HEK293 (cell line): ENCODE measurements around the gene SLC2A8.
A peak's percentile ranks its signal among the peaks of the same experiment; 100 is the strongest.

Experiments used
- CTCF ChIA-PET: fragments of 350-600 bp; formaldehyde crosslinking; extraction: SDS; loops from one replicate; lab custom pipeline; 2021; ENCODE audit warnings: antibody characterized with exemption; lab: Yijun Ruan, JAX
- POLR2A ChIA-PET: fragments of 300-600 bp; formaldehyde crosslinking; extraction: SDS; loops from one replicate; lab custom pipeline; 2020; ENCODE audit warnings: antibody characterized with exemption, inconsistent platforms; lab: Yijun Ruan, JAX
- H3K27ac ChIP-seq: fragments of 200-500 bp; sonication (Bioruptor generic); 2 replicates; pipeline ENCODE4 v1.5.1; 2014; ENCODE audit warnings: low read depth, low read length, control low read depth, inconsistent platforms; ENCODE audit errors: extremely low read depth
- H3K36me3 ChIP-seq, 2 experiments: fragments of 200-500 bp in 1 of 2; sonication (Bioruptor generic) in 1 of 2; 1 replicate in 1 of 2; 2 replicates in 1 of 2; pipeline ENCODE4 v1.5.1; 2014 to 2017; ENCODE audit warnings: inconsistent platforms in 2 of 2, low read length in 2 of 2; ENCODE audit not compliant: control insufficient read depth in 2 of 2, insufficient read depth in 1 of 2
- H3K4me1 ChIP-seq: fragments of 200-500 bp; sonication (Bioruptor generic); 2 replicates; pipeline ENCODE4 v1.5.1; 2014; ENCODE audit warnings: mild to moderate bottlenecking, low read length, inconsistent platforms; ENCODE audit not compliant: control insufficient read depth, insufficient read depth
- H3K4me3 ChIP-seq: 2 replicates; pipeline ENCODE4 v1.5.1; 2011; ENCODE audit warnings: low read depth, mild to moderate bottlenecking, control low read depth, low read length, moderate library complexity
- H3K9me3 ChIP-seq: fragments of 200-500 bp; sonication (Bioruptor generic); 2 replicates; pipeline ENCODE4 v1.5.1; 2014; ENCODE audit warnings: low read depth, low read length, inconsistent platforms; ENCODE audit not compliant: control insufficient read depth, insufficient read depth
- GLIS1 ChIP-seq: fragments of 450-650 bp; formaldehyde crosslinking; IDR thresholded peaks from 2 replicates; pipeline ENCODE4 v1.5.1; 2016; ENCODE audit warnings: missing biosample characterization, missing genetic modification characterization
- OVOL3 ChIP-seq: fragments of 450-650 bp; formaldehyde crosslinking; IDR thresholded peaks from 2 replicates; pipeline ENCODE4 v1.5.1; 2016; ENCODE audit warnings: missing biosample characterization, missing genetic modification characterization
- SP7 ChIP-seq: fragments of 450-650 bp; formaldehyde crosslinking; IDR thresholded peaks from 2 replicates; pipeline ENCODE4 v1.5.1; 2016; ENCODE audit warnings: missing biosample characterization, missing genetic modification characterization
- YY2 ChIP-seq: fragments of 450-650 bp; formaldehyde crosslinking; IDR thresholded peaks from 2 replicates; pipeline ENCODE4 v1.5.1; 2016; ENCODE audit warnings: missing biosample characterization, missing genetic modification characterization
- ZFP37 ChIP-seq: fragments of 450-650 bp; formaldehyde crosslinking; IDR thresholded peaks from 2 replicates; pipeline ENCODE4 v1.5.1; 2016; ENCODE audit warnings: missing biosample characterization, missing genetic modification characterization
- ZFP69B ChIP-seq: fragments of 450-650 bp; formaldehyde crosslinking; IDR thresholded peaks from 2 replicates; pipeline ENCODE4 v1.5.1; 2016; ENCODE audit warnings: missing biosample characterization, missing genetic modification characterization
- ZIC2 ChIP-seq: fragments of 450-650 bp; formaldehyde crosslinking; IDR thresholded peaks from 2 replicates; pipeline ENCODE4 v1.5.1; 2016; ENCODE audit warnings: missing biosample characterization, missing genetic modification characterization
- ZNF157 ChIP-seq: fragments of 450-650 bp; formaldehyde crosslinking; IDR thresholded peaks from 2 replicates; pipeline ENCODE4 v1.5.1; 2016; ENCODE audit warnings: missing biosample characterization, missing genetic modification characterization
- ZNF248 ChIP-seq: fragments of 450-650 bp; formaldehyde crosslinking; IDR thresholded peaks from 2 replicates; pipeline ENCODE4 v1.5.1; 2017; ENCODE audit warnings: missing biosample characterization, missing genetic modification characterization
- ZNF335 ChIP-seq: fragments of 450-650 bp; formaldehyde crosslinking; conservative IDR thresholded peaks from 2 replicates; pipeline ENCODE4 v1.5.1; 2016; ENCODE audit warnings: missing biosample characterization, missing genetic modification characterization
- ZNF404 ChIP-seq: fragments of 450-650 bp; formaldehyde crosslinking; IDR thresholded peaks from 2 replicates; pipeline ENCODE4 v1.5.1; 2017; ENCODE audit warnings: missing biosample characterization, missing genetic modification characterization
- ZNF426 ChIP-seq: fragments of 450-650 bp; formaldehyde crosslinking; IDR thresholded peaks from 2 replicates; pipeline ENCODE4 v1.5.1; 2017; ENCODE audit warnings: missing biosample characterization, missing genetic modification characterization, mild to moderate bottlenecking, inconsistent platforms, moderate library complexity
- ZNF654 ChIP-seq: fragments of 450-650 bp; formaldehyde crosslinking; IDR thresholded peaks from 2 replicates; pipeline ENCODE4 v1.5.1; 2016; ENCODE audit warnings: low read depth, missing biosample characterization, missing genetic modification characterization
- ZNF664 ChIP-seq: fragments of 450-650 bp; formaldehyde crosslinking; IDR thresholded peaks from 2 replicates; pipeline ENCODE4 v1.5.1; 2016; ENCODE audit warnings: missing biosample characterization, missing genetic modification characterization
- ZSCAN23 ChIP-seq: fragments of 450-650 bp; formaldehyde crosslinking; IDR thresholded peaks from 2 replicates; pipeline ENCODE4 v1.5.1; 2016; ENCODE audit warnings: missing biosample characterization, missing genetic modification characterization
- TF ChIP-seq, protein P1 (sequence below): fragments of 450-650 bp; formaldehyde crosslinking; IDR thresholded peaks from 2 replicates; pipeline ENCODE4 v1.5.1; 2016; ENCODE audit warnings: missing biosample characterization, missing genetic modification characterization
- TF ChIP-seq, protein P2 (sequence below): fragments of 450-650 bp; IDR thresholded peaks from 2 replicates; pipeline ENCODE4 v1.5.1; 2018; ENCODE audit warnings: missing biosample characterization, missing genetic modification characterization
- TF ChIP-seq, protein P3 (sequence below): fragments of 450-650 bp; formaldehyde crosslinking; IDR thresholded peaks from 2 replicates; pipeline ENCODE4 v1.5.1; 2016; ENCODE audit warnings: missing biosample characterization, missing genetic modification characterization
- TF ChIP-seq, protein P4 (sequence below): fragments of 450-650 bp; formaldehyde crosslinking; IDR thresholded peaks from 2 replicates; pipeline ENCODE4 v1.5.1; 2016; ENCODE audit warnings: missing biosample characterization, missing genetic modification characterization
- TF ChIP-seq, protein P5 (sequence below): fragments of 450-650 bp; formaldehyde crosslinking; IDR thresholded peaks from 2 replicates; pipeline ENCODE4 v1.5.1; 2016; ENCODE audit warnings: missing biosample characterization, missing genetic modification characterization, borderline replicate concordance

Gene SLC2A8

DNA sequence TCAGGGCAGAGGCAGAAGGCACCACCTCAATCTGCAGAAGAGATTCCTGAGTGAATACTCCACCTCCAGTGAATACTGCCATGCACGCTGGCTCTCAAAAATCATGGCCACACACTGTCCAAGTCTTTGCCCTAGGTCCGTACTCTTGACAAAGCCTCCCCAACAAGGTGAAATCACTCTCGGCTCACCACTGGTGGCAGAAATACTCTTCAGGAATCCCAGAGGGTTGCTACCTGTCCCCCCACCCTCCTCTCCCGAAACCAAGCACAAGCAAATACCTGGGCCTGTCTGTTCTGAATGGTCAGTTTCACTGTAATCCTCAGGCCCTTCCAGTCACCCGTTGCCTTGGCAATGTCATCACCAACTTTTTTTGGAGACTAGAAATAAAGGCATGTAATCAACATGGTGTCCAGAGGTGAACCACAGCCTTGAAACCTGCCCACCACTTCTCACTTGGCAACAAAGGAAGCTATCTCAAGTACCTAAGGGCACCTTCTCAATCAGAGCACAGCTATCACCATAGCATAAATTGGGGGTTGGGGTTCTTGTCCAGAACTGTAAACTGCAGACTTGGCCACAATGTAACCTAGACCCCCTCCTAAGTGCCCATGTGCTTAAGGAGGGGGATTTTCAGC is 52.5 kb downstream of the SLC2A8 start:
- CTCF ChIA-PET = interaction anchor here (0.6 to 1.3 kb wide), 2 partner anchors 135 to 285 kb away, joined by 4 to 10 read pairs; partner anchors contain the start of gene TOR2A
- Histone ChIP-seq H3K27ac (peak overlapping the region; percentile 98; the same call in 1 of the 2 replicates), H3K4me1 (no peaks in the 10 kb centered on the region), H3K36me3 (peaks cover 5 to 74% of the 10 kb centered on the region in 2 experiments; a peak in 2 of 3 replicates), H3K4me3 (peak overlapping the region; percentile 90), H3K9me3 (no peaks in the 10 kb centered on the region)
- TF ChIP-seq ZSCAN23 (tag by site-specific recombination) (no peak), ZNF654 (tag by site-specific recombination) (no peak), SP7 (tag by site-specific recombination) (no peak), YY2 (tag by site-specific recombination) (no peak), OVOL3 (tag by site-specific recombination) (no peak), ZNF664 (tag by site-specific recombination) (no peak), ZNF157 (tag by site-specific recombination) (no peak)
- TF ChIP-seq, protein P1, sequence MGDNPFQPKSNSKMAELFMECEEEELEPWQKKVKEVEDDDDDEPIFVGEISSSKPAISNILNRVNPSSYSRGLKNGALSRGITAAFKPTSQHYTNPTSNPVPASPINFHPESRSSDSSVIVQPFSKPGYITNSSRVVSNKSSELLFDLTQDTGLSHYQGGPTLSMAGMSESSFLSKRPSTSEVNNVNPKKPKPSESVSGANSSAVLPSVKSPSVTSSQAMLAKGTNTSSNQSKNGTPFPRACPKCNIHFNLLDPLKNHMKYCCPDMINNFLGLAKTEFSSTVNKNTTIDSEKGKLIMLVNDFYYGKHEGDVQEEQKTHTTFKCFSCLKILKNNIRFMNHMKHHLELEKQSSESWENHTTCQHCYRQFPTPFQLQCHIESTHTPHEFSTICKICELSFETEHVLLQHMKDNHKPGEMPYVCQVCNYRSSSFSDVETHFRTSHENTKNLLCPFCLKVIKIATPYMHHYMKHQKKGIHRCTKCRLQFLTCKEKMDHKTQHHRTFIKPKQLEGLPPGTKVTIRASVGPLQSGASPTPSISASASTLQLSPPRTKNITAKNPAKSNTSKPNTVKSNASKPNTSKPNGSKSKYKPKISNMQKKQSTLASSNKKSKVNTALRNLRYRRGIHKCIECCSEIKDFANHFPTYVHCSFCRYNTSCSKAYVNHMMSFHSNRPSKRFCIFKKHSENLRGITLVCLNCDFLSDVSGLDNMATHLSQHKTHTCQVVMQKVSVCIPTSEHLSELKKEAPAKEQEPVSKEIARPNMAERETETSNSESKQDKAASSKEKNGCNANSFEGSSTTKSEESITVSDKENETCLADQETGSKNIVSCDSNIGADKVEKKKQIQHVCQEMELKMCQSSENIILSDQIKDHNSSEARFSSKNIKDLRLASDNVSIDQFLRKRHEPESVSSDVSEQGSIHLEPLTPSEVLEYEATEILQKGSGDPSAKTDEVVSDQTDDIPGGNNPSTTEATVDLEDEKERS = no peak
- POLR2A ChIA-PET = interaction anchor here (1.0 to 4.0 kb wide), 6 partner anchors 10 to 225 kb away, joined by 4 to 46 read pairs (median 18); partner anchors contain the start of genes SLC2A8 and ZNF79

DNA sequence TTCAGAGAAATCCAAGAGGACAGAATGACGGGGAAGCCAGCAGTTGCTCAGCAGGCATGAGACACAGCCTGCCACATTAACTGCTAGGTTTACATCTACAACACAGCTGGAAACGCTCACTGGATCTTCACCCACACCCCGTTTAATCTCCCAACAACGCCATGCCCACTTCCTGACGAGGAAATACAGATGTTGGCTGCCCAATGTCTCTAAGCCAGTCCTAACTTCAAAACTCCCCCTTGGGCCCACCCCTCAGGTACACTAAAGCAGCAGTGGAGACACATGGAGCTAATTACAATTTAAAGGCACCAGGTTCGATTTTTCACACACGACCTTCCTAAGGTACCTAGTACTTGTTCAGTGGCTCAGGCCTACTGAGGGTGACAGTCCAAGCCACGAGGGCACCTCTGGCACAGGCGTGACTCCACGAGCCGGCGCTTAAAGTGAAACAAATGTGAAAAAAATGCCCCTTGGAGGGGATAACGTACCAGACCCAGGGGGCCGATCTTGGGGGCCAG is 53.3 kb downstream of the SLC2A8 start:
- TF ChIP-seq ZFP37 (tag by site-specific recombination) (no peak), ZNF426 (tag by site-specific recombination) (0 out of 2 replicates have a peak, but pooled peaks have one; percentile 6), ZIC2 (tag by site-specific recombination) (peak; percentile 67), ZNF335 (tag by site-specific recombination) (0 out of 2 replicates have a peak, but pooled peaks have one; percentile 13), SP7 (tag by site-specific recombination) (no peak), ZNF248 (tag by site-specific recombination) (no peak), ZFP69B (tag by site-specific recombination) (no peak), ZNF404 (tag by site-specific recombination) (no peak), GLIS1 (tag by site-specific recombination) (no peak)
- TF ChIP-seq, protein P2, sequence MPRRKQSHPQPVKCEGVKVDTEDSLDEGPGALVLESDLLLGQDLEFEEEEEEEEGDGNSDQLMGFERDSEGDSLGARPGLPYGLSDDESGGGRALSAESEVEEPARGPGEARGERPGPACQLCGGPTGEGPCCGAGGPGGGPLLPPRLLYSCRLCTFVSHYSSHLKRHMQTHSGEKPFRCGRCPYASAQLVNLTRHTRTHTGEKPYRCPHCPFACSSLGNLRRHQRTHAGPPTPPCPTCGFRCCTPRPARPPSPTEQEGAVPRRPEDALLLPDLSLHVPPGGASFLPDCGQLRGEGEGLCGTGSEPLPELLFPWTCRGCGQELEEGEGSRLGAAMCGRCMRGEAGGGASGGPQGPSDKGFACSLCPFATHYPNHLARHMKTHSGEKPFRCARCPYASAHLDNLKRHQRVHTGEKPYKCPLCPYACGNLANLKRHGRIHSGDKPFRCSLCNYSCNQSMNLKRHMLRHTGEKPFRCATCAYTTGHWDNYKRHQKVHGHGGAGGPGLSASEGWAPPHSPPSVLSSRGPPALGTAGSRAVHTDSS (tag by site-specific recombination) = no peak
- TF ChIP-seq, protein P3, sequence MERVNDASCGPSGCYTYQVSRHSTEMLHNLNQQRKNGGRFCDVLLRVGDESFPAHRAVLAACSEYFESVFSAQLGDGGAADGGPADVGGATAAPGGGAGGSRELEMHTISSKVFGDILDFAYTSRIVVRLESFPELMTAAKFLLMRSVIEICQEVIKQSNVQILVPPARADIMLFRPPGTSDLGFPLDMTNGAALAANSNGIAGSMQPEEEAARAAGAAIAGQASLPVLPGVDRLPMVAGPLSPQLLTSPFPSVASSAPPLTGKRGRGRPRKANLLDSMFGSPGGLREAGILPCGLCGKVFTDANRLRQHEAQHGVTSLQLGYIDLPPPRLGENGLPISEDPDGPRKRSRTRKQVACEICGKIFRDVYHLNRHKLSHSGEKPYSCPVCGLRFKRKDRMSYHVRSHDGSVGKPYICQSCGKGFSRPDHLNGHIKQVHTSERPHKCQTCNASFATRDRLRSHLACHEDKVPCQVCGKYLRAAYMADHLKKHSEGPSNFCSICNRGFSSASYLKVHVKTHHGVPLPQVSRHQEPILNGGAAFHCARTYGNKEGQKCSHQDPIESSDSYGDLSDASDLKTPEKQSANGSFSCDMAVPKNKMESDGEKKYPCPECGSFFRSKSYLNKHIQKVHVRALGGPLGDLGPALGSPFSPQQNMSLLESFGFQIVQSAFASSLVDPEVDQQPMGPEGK = 0 out of 2 replicates have a peak, but pooled peaks have one; percentile 1
- TF ChIP-seq, protein P4, sequence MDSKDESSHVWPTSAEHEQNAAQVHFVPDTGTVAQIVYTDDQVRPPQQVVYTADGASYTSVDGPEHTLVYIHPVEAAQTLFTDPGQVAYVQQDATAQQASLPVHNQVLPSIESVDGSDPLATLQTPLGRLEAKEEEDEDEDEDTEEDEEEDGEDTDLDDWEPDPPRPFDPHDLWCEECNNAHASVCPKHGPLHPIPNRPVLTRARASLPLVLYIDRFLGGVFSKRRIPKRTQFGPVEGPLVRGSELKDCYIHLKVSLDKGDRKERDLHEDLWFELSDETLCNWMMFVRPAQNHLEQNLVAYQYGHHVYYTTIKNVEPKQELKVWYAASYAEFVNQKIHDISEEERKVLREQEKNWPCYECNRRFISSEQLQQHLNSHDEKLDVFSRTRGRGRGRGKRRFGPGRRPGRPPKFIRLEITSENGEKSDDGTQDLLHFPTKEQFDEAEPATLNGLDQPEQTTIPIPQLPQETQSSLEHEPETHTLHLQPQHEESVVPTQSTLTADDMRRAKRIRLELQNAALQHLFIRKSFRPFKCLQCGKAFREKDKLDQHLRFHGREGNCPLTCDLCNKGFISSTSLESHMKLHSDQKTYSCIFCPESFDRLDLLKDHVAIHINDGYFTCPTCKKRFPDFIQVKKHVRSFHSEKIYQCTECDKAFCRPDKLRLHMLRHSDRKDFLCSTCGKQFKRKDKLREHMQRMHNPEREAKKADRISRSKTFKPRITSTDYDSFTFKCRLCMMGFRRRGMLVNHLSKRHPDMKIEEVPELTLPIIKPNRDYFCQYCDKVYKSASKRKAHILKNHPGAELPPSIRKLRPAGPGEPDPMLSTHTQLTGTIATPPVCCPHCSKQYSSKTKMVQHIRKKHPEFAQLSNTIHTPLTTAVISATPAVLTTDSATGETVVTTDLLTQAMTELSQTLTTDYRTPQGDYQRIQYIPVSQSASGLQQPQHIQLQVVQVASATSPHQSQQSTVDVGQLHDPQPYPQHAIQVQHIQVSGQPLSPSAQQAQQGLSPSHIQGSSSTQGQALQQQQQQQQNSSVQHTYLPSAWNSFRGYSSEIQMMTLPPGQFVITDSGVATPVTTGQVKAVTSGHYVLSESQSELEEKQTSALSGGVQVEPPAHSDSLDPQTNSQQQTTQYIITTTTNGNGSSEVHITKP (tag by site-specific recombination) = peak; percentile 31; the same call in 1 of the 2 replicates
- TF ChIP-seq, protein P5, sequence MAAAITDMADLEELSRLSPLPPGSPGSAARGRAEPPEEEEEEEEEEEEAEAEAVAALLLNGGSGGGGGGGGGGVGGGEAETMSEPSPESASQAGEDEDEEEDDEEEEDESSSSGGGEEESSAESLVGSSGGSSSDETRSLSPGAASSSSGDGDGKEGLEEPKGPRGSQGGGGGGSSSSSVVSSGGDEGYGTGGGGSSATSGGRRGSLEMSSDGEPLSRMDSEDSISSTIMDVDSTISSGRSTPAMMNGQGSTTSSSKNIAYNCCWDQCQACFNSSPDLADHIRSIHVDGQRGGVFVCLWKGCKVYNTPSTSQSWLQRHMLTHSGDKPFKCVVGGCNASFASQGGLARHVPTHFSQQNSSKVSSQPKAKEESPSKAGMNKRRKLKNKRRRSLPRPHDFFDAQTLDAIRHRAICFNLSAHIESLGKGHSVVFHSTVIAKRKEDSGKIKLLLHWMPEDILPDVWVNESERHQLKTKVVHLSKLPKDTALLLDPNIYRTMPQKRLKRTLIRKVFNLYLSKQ (tag by site-specific recombination) = no peak
- H3K36me3 ChIP-seq = peaks cover 5 to 74% of the 10 kb centered on the region in 2 experiments; a peak in 2 of 3 replicates
- no peaks in the 10 kb centered on the region for H3K4me1 ChIP-seq
- no peaks in the 10 kb centered on the region for H3K9me3 ChIP-seq
- POLR2A ChIA-PET = interaction anchor here (1.0 to 4.0 kb wide), 13 partner anchors 11 to 284 kb away, joined by 3 to 46 read pairs (median 5); partner anchors contain the start of genes SLC2A8, TOR2A and ZNF79
- H3K4me3 ChIP-seq = peak overlapping the region; percentile 90
- peak overlapping the region; percentile 98 for H3K27ac ChIP-seq
- CTCF ChIA-PET = interaction anchor here (1.3 kb wide), 1 partner anchor 284 kb away, joined by 10 read pairs; the partner anchor contains the start of gene TOR2A
